OCI-LY7 (cell line): Measurements from ENCODE around the gene FCGBP. TPM values are rescaled to one million over a fixed set of nuclear protein-coding genes. Genes with fewer than 3 reads are reported as not detected.

ENCODE experiments used
- BruUV-seq: library from RNA; stranded (reverse); fragments of 400-500 nt; replicated peaks from 2 replicates; lab custom pipeline; 2021; lab: Mats Ljungman, UMichigan
- CTCF ChIA-PET: fragments of 300-600 bp; sonication (Branson Sonifier 250); formaldehyde crosslinking; loops from one replicate; lab custom pipeline; 2022; ENCODE audit warnings: antibody characterized with exemption; ENCODE audit not compliant: unreplicated experiment; lab: Charles Lee
- POLR2A ChIA-PET: fragments of 300-600 bp; sonication (Branson Sonifier 250); formaldehyde crosslinking; loops from one replicate; lab custom pipeline; 2022; ENCODE audit warnings: antibody characterized with exemption; lab: Charles Lee
- DNase-seq: peaks from one replicate; pipeline ENCODE4 v3.0.0-alpha.2; 2015; ENCODE audit warnings: low spot score
- H2AFZ ChIP-seq: fragments of 200-600 bp; sonication (generic), shearing (Covaris generic); 2 replicates; pipeline ENCODE4 v1.6.1; 2014; ENCODE audit warnings: mild to moderate bottlenecking, antibody characterized with exemption, low read length, moderate library complexity
- H3K27ac ChIP-seq: fragments of 200-600 bp; sonication (generic); 2 replicates; pipeline ENCODE4 v1.5.1; 2014; ENCODE audit warnings: mixed run types, low read depth, mild to moderate bottlenecking, moderate library complexity, low read length, inconsistent platforms; ENCODE audit not compliant: poor library complexity, severe bottlenecking
- H3K36me3 ChIP-seq: fragments of 200-600 bp; sonication (generic); 2 replicates; pipeline ENCODE4 v1.6.1; 2014; ENCODE audit warnings: mild to moderate bottlenecking, antibody characterized with exemption, low read length, moderate library complexity, mixed read lengths; ENCODE audit not compliant: insufficient read depth
- H3K4me1 ChIP-seq: fragments of 200-600 bp; sonication (generic); 2 replicates; pipeline ENCODE4 v1.5.1; 2014; ENCODE audit warnings: mild to moderate bottlenecking, low read length; ENCODE audit not compliant: insufficient read depth, poor library complexity, severe bottlenecking
- H3K4me2 ChIP-seq: fragments of 200-600 bp; sonication (generic); 2 replicates; pipeline ENCODE4 v1.6.1; 2014; ENCODE audit warnings: mild to moderate bottlenecking, low read length
- H3K4me3 ChIP-seq: fragments of 200-600 bp; sonication (generic); 2 replicates; pipeline ENCODE4 v1.5.1; 2014; ENCODE audit warnings: mild to moderate bottlenecking, low read depth, low read length; ENCODE audit not compliant: poor library complexity, severe bottlenecking
- H3K79me2 ChIP-seq: fragments of 200-600 bp; sonication (generic); 2 replicates; pipeline ENCODE4 v1.6.1; 2016; ENCODE audit warnings: low read depth, mild to moderate bottlenecking, low read length, moderate library complexity, mixed read lengths; ENCODE audit not compliant: insufficient read depth
- H3K9me2 ChIP-seq: fragments of 200-600 bp; sonication (generic); 2 replicates; pipeline ENCODE4 v1.6.1; 2016; ENCODE audit warnings: mild to moderate bottlenecking, low read length, mixed read lengths; ENCODE audit not compliant: insufficient read depth
- H3K9me3 ChIP-seq: fragments of 200-600 bp; sonication (generic); 2 replicates; pipeline ENCODE4 v1.6.1; 2014; ENCODE audit warnings: mild to moderate bottlenecking, mixed run types, low read length, mixed read lengths
- H4K20me1 ChIP-seq: fragments of 200-600 bp; sonication (generic); 2 replicates; pipeline ENCODE4 v1.6.1; 2014; ENCODE audit warnings: mild to moderate bottlenecking, antibody characterized with exemption, low read length, moderate library complexity, mixed read lengths; ENCODE audit not compliant: insufficient read depth
- CTCF ChIP-seq: fragments of 200-600 bp; sonication (generic); conservative IDR thresholded peaks from 2 replicates; pipeline ENCODE4 v1.5.1; 2014; ENCODE audit warnings: mild to moderate bottlenecking, antibody characterized with exemption, low read length, moderate library complexity, mixed read lengths
- EZH2phosphoT487 ChIP-seq: fragments of 200-600 bp; sonication (generic); IDR thresholded peaks from 2 replicates; pipeline ENCODE4 v1.6.1; 2018; ENCODE audit warnings: low read depth, borderline replicate concordance, mild to moderate bottlenecking, mixed run types, antibody characterized with exemption, low read length, moderate library complexity, mixed read lengths
- intact Hi-C: fragments of 100-400 bp; cut with micrococcal nuclease; formaldehyde crosslinking; loops from one replicate; pipeline ENCODE4 v1.10.0; 2022; ENCODE audit not compliant: unreplicated experiment
- total RNA-seq, 2 experiments: library from RNA; depleted of rRNA in 1 of 2; stranded (reverse); fragments of >200 nt in 1 of 2; shearing (Covaris generic) in 1 of 2; gene quantifications; 2 replicates each; pipeline ENCODE4 v1.2.3, GENCODE V29; 2014 to 2022

FCGBP gene
- total RNA-seq, 2 experiments from 2014 or later: 0.41 to 1.7 TPM

- BruUV-seq: no TSS peak
- Histone ChIP-seq H3K36me3 (no peaks in the 10 kb centered on the region), H3K9me3 (no peaks in the 10 kb centered on the region), H3K4me1 (no peaks in the 10 kb centered on the region), H3K4me2 (no peak overlapping the region), H3K4me3 (no peak overlapping the region), H3K27ac (no peak overlapping the region), H2AFZ (no peak overlapping the region), H4K20me1 (no peaks in the 10 kb centered on the region), H3K79me2 (no peaks in the 10 kb centered on the region), H3K9me2 (no peaks in the 10 kb centered on the region)
- CTCF ChIA-PET: no interaction called here
- DNase-seq: no peak
- POLR2A ChIA-PET: no interaction called here
- intact Hi-C loops: no loop called here
- no peak for TF ChIP-seq CTCF
- TF ChIP-seq EZH2phosphoT487: no peak
Measured at GRCh38 chr19:39918183-39918651, 16.2 kb downstream of the FCGBP start.

GRCh38 chr19:39917561-39918182 is 16.8 kb downstream of the FCGBP start:
- Histone ChIP-seq H3K4me1 (no peaks in the 10 kb centered on the region), H3K4me3 (no peak overlapping the region), H4K20me1 (no peaks in the 10 kb centered on the region), H3K36me3 (no peaks in the 10 kb centered on the region), H3K4me2 (no peak overlapping the region), H3K9me3 (no peaks in the 10 kb centered on the region), H3K79me2 (no peaks in the 10 kb centered on the region), H3K9me2 (no peaks in the 10 kb centered on the region), H2AFZ (no peak overlapping the region), H3K27ac (no peak overlapping the region)
- ChIA-PET CTCF (no interaction called here), POLR2A (no interaction called here)
- TF ChIP-seq EZH2phosphoT487: no peak
- no peak for TF ChIP-seq CTCF
- intact Hi-C loops: no loop called here
- DNase-seq: no peak
- no TSS peak for BruUV-seq

GRCh38 chr19:39916851-39917396 is 17.5 kb downstream of the FCGBP start:
- no peaks in the 10 kb centered on the region for H3K79me2 ChIP-seq
- POLR2A ChIA-PET: no interaction called here
- CTCF ChIA-PET: no interaction called here
- no peaks in the 10 kb centered on the region for H3K4me1 ChIP-seq
- intact Hi-C loops: no loop called here
- no peaks in the 10 kb centered on the region for H3K36me3 ChIP-seq
- no TSS peak for BruUV-seq
- H4K20me1 ChIP-seq: no peaks in the 10 kb centered on the region
- no peaks in the 10 kb centered on the region for H3K9me3 ChIP-seq
- no peak overlapping the region for H3K27ac ChIP-seq
- no peak for TF ChIP-seq EZH2phosphoT487
- no peak for TF ChIP-seq CTCF
- no peaks in the 10 kb centered on the region for H3K9me2 ChIP-seq
- H2AFZ ChIP-seq: no peak overlapping the region
- DNase-seq: peak; percentile 29
- no peak overlapping the region for H3K4me3 ChIP-seq
- no peak overlapping the region for H3K4me2 ChIP-seq
